Dermis microvascular lymphatic vessel endothelial cell (primary cell): ENCODE measurements around the gene ADAMTS2. TPM values are rescaled to one million over a fixed set of nuclear protein-coding genes. Genes with fewer than 3 reads are reported as not detected.

Experiments
- DNase-seq, 2 donors: peaks; one replicate each; pipeline versions ENCODE4 v3.0.0 to v3.0.0-alpha.2; 2010; ENCODE audit warnings: low read depth in 2 of 2
- total RNA-seq: library from RNA; depleted of rRNA; stranded (reverse); fragments of >200 nt; gene quantifications from 2 replicates; pipeline ENCODE4 v1.2.1, GENCODE V29; 2014

The ADAMTS2 gene
- total RNA-seq, 1 donor from 2014 or later = not detected

DNA sequence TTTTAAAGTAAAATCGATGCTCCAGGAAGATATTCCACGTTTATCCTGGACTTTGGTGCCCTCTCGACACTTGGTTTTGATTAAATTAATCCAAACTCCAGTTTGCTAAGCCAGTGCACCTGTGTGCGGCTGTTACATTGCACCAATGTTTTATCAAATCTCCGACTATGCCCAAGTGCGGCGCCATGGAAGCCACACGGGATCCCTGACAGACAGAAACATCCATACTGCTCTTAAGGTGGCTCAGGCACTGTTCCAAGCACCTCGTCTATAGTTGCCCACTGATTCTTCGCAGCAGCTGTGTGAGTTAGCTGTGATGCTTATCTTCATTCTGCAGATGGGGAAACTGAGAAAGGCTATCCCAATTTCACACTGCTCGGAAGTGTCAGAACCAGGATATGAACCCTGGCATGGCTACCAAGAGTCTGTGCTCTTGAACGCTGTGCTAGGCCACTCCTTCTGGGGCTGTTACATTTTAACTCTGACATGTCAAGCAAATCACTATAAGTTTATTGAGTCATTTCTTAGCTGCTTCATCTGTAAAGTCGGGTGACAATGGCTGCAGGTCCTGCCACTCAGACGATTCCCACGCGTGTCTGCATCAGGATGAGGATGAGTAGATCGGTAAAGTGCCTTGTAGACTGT lies 113.0 kb downstream of the ADAMTS2 start:
- DNase-seq = no peak

DNA sequence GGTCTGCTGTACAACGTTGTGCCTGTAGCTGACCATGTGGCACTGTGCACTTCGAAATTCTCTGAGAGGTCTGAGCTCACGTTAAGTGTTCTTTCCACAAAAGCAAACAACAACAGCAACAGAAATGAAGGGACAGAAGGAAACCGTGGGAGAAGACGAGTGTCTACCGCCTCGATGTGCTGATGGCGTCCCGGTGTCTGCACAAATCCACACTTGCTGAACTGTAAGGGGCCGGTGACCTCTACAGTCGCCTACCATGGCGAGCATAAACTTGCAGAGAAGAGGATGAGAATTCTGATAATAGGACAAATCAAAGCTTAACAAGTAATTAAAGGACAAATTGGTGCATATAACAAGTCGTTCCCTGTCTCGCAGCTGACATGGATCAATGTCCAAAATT lies 114.0 kb downstream of the ADAMTS2 start:
- DNase-seq = no peak

DNA sequence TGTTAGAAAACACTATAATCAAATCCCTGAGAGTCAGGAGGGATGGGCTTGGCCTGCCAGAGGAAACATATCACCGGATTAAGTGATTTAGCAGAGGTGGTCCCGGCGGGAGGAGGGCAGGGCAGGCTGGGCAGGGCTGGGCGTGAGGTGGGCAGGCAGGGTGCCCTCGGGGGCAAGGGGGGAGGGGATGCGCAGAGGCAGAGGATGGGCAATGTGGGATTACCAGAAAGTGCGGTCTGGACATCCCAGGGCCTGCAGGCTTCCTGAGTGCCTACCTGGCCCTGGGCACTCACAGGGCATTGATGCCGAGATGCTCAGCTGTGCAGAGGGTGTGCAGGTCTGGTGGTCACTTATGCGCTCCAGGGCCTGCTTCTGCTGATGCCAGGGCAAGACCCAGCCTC lies 115.2 kb downstream of the ADAMTS2 start:
- no peak for DNase-seq

GRCh38 chr5:179229331-179229831 lies 115.9 kb downstream of the ADAMTS2 start:
- DNase-seq = no peak

GRCh38 chr5:179228341-179229121 lies 116.7 kb downstream of the ADAMTS2 start:
- no peak for DNase-seq

DNA sequence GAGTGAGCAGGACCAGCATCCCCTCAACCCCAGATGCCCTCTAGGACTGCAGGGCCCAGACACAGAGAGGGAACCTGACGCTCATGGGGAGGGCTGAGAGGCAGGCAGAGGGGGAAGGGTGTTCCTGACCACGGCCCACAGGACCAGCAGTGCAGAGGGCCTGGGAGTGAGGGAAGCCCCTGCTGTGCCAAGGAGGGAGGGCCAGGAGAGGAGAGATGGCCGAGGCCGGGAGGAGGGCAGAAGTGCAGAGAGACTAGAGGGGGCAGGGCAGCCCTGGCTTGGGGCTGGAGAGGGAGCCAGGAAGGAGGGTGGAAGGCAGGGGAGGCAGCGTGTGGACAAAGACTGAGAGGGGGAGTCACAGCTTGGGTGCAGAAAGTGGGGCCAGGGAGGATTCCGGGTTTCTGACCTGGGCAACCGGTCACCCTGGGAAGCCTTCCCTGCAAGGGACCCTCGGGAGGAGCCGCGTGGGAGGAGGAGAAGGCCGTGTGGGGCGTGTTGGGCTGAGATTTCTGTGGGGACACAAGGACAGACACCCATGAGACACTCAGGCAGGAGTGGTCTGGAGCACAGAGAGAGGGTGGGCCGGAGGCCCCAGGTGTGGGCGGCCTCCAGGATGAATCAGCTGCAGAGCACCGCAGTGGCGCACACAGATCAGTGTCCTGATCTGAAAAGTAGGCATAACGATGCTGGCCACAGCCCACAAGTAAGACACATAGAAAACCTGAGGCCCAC lies 117.5 kb downstream of the ADAMTS2 start:
- DNase-seq = no peak

GRCh38 chr5:179227229-179227579 lies 118.1 kb downstream of the ADAMTS2 start:
- DNase-seq = no peak

DNA sequence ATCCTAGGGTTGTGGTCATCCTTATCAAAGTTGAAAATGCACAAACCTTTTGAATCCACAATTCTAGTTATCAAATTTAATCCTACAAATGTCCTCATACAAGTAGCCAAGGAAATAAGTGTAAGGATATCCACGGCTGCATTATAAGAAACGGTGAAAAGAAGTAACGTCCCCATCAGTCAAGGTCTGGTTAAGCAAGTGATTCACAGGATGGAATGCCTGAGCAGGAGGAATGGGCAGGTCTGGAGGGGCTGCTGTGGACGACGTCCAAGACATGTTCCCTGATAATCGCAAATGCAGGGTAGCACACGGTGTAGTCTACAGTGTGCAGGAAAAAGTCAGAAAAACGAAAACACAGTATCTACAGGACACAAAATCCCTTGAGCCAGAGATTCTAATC lies 118.6 kb downstream of the ADAMTS2 start:
- no peak for DNase-seq

DNA sequence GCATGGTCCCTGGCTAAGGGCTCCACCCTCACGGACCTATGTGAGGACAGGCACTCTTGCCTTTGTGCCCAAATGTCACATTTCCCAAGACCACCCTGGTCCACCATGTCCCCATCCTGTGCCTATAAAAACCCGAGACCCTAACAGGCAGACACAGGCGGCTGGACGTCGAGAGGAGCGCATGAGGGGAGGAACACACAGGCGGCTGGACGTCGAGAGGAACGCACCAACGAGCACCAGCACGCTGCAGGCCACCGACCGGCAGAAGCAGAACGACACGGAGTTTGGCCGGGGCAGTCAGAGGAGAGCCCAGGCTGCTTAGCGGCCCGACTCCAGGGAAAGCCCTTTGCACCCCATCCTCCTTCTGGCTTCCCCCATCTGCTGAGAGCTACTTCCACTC lies 119.9 kb downstream of the ADAMTS2 start:
- DNase-seq = no peak

DNA sequence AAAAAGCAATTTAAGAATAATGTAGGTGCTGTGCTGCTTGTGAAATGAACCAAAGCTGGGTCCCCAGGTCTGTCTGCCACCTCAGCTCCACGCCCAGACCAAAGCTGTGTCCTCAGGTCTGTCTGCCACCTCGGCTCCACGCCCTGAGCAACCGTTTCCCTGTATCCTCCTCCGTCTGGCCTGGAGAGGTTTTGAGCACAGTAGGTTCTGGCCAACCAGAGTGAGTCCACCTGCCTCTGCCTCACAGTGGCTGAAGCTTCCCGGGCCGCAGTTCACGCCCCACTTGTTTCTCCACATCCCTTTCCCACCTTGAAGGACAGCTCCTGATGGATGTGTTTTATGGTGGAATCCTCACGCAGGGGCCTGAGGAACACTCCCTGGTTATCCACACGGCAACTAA lies 120.5 kb downstream of the ADAMTS2 start:
- no peak for DNase-seq

DNA sequence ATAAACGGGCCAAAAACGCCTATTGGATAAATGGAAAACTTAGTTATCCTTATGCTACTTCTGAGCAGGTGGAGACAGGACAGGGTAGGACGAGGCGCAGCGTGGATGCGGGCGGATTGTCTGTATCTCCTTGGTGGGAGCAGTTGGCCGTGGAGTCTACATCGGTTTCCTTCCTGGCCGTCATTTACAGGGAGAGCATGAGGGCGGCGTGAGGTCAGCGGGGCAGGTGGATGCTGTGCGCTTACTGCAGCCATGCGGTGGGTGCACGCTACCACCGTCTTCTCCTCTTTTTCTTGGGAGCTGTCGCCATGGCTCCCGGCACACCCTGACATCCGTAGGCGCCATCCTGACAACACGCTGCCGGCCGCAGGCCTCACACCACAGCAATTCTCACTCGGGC lies 121.3 kb downstream of the ADAMTS2 start:
- DNase-seq = no peak

GRCh38 chr5:179223528-179223927 lies 121.7 kb downstream of the ADAMTS2 start:
- no peak for DNase-seq

GRCh38 chr5:179222246-179223017 lies 122.8 kb downstream of the ADAMTS2 start:
- DNase-seq = no peak

GRCh38 chr5:179221877-179222220 lies 123.4 kb downstream of the ADAMTS2 start:
- no peak for DNase-seq

DNA sequence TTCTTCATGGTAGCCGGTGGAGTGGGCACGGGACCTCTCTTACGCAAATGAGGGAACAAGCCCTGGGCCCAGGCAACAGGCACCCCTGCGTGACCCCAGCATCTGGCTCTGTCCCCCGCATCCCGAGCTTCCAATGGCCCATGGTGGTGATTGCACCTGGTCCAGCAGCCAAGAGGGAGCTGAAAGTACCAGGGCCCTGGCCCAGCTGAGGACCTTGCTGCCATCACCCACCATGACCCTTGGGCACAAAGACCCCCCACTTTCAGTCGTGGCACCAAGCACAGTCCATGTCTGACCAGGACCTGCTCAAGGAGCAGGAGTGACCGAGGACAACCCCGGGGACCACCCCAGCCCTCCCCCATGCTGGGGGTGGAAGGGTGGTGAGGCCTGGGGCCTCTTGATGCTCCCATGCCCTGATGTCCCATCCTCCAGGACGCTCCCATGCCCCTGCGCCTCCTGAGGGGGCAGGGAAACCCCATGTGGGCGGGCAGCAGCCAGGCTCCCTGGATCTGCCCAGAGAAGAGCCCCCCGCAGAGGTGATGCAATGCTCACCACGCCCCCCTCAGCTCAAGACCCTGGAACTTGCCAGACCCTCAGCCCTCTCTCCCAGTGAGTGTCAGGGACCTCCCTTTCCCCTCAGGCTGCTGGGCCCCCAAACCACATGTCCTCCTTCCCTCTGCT lies 123.9 kb downstream of the ADAMTS2 start:
- DNase-seq = no peak

DNA sequence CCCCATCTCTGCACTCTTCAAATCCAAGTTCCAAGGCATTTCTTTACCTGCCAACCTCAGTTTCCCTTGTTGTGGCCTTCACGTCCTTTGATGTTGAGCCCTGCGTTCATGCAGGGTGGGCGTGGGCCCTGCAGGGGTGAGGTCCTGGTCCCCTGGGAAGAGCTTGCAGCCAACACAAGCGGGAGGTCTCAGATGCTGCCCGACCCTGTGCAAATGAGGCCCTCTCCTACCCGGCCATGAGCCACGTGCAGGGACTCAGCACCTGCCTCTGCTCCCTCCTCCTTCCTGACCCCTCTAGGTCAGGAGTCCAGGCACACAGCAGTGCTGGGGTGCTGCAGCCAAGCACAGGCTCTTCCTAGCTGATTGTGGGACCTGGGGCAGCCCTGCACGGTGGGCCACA lies 124.5 kb downstream of the ADAMTS2 start:
- no peak for DNase-seq

DNA sequence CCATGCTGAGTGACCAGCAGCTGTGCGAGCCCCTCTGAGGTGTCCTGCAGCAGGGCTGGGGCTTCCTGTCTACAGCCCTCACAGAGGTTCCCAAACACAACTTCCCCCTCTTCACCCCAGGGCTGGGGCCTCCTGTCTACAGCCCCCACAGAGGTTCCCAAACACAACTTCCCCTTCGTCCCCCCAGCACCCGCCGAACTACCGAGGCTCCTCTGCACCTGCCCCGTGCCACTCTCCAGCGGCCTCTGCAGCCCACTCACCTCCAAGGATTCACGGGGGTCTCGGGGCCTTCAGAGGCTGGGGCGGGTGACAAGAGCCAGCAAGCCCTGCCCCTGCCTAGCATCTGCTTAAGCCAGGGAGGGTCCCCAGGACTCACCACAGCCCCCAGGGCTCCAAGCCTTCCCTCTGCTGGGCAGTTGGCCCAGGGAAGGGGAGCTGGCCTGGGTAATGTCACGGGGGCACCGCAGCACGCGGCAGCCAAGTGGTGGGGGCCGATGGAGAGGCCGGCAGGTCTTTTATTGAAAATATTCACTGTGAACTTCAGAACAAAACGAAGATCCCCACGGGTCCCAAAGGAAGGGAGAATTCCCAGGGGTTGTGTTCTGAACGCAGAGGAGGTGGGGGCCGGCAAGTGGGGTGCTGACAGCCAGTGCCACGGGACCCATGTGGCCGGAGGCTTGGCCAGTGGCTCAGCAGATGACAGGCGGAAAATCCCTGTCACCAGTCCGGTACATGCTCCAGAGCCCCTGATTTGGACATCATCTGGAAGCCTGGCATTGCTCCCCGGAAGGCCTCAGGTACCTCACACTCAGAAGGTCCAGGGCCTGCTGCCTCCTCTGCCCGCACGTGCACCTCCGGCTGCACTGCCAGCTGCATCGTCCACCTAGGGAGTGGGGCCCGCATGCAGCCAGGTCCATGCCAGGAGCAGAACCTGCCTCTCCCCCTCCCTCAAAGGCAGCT lies 125.3 kb downstream of the ADAMTS2 start:
- no peak for DNase-seq

- no peak for DNase-seq
These were observed 126.3 kb downstream of the ADAMTS2 start for GRCh38 chr5:179218943-179219330.

DNA sequence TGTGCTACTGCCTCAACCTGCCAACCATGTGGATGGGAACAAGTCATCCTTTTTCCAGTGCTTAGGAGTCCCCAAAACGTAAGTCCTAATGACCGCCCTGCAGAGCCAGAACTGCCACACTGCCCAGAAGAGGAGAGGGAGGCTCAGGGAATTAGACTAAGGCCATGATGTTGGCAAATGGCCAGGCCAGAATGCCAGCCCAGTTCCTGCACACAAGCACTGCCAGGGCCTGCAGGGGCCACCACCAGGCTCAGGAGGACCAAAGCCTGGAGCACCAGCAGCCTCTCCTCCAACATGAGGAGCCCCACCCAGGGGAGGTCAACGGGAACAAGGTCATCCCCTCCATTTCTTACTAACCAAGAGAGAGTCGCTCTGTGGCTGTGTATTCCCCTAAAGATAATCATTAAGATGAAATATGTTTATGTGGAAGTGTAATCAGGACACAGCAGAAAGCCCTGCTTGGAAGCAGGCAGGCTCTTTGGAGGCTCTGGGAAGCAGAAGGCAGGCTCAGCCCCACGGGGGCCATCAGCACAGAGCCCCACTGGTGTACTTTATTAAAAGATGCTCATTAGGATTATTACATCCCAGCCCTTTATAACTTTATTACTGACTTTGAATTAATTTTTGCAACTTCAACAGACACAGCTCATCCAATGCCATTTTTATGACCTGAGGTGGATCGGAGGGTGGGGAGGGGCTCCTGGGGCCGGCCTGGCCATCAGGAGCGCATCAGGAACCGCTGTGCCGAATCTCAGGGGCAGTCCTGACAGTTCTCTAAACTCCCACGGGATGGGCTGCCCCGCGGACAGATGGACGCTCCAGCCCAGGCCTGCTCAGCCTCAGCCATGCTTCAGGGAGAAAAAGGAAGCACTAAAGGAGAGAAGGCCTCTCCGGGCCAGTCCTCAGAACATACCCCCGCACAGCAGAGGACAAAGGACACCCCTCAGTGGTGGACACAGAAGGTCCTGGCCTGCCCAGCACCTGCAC lies 127.0 kb downstream of the ADAMTS2 start:
- no peak for DNase-seq
